SK-N-SH (cell line): ENCODE data around the gene FOXN4. TPM values are rescaled to one million over a fixed set of nuclear protein-coding genes. Genes with fewer than 3 reads are reported as not detected.

Experiments
- CTCF ChIA-PET: fragments of 300-600, 350-600 bp; formaldehyde crosslinking; extraction: SDS; loops from one replicate; lab custom pipeline; 2021; lab: Yijun Ruan, JAX
- POLR2A ChIA-PET: fragments of 350-600 bp; sonication (Branson Sonifier 250); formaldehyde crosslinking; extraction: SDS; loops from one replicate; lab custom pipeline; 2020; ENCODE audit warnings: antibody characterized with exemption, inconsistent platforms; lab: Yijun Ruan, JAX
- DNase-seq: peaks from one replicate; pipeline ENCODE4 v3.0.0; 2012
- H2AFZ ChIP-seq: fragments of 200-600 bp; sonication (generic); 2 replicates; pipeline ENCODE4 v1.8.1; 2016; ENCODE audit warnings: antibody characterized with exemption, mild to moderate bottlenecking, low read depth
- H3F3A ChIP-seq: fragments of 200-600 bp; sonication (generic); replicated peaks from 2 replicates; pipeline ENCODE3; 2016; ENCODE audit warnings: antibody characterized with exemption, mild to moderate bottlenecking; ENCODE audit not compliant: insufficient read depth
- H3K27ac ChIP-seq, 2 experiments: fragments of 200-500 bp in 1 of 2; fragments of 200-600 bp in 1 of 2; sonication (Bioruptor generic) in 1 of 2; sonication (generic), shearing (Covaris generic) in 1 of 2; 2 replicates each; pipeline versions ENCODE4 v1.5.1 to v1.6.1; 2014 to 2016; ENCODE audit warnings: low read depth in 2 of 2, inconsistent platforms in 1 of 2, low read length in 1 of 2, mild to moderate bottlenecking in 1 of 2, mixed read lengths in 1 of 2
- H3K27me3 ChIP-seq: fragments of 200-600 bp; sonication (generic), shearing (Covaris generic); 2 replicates; pipeline ENCODE4 v1.6.1; 2016; ENCODE audit warnings: mixed run types; ENCODE audit not compliant: insufficient read depth
- H3K36me3 ChIP-seq, 2 experiments: fragments of 200-500 bp in 1 of 2; fragments of 200-600 bp in 1 of 2; sonication (Bioruptor generic) in 1 of 2; sonication (generic) in 1 of 2; replicated peaks in 1 of 2; 2 replicates each; pipeline versions ENCODE3 to v1.5.1; 2014 to 2016; ENCODE audit warnings: low read length in 1 of 2, mild to moderate bottlenecking in 1 of 2; ENCODE audit not compliant: insufficient read depth in 2 of 2, control insufficient read depth in 1 of 2
- H3K4me1 ChIP-seq, 2 experiments: fragments of 200-500 bp in 1 of 2; fragments of 200-600 bp in 1 of 2; sonication (Bioruptor generic) in 1 of 2; sonication (generic), shearing (Covaris generic) in 1 of 2; 2 replicates each; pipeline versions ENCODE4 v1.5.1 to v1.6.1; 2014 to 2016; ENCODE audit warnings: low read depth in 1 of 2, low read length in 1 of 2, mixed run types in 1 of 2; ENCODE audit not compliant: insufficient read depth in 2 of 2, control insufficient read depth in 1 of 2
- H3K4me2 ChIP-seq: fragments of 200-600 bp; sonication (generic), shearing (Covaris generic); 2 replicates; pipeline ENCODE4 v1.6.1; 2017; ENCODE audit warnings: mixed run types
- H3K4me3 ChIP-seq, 2 experiments: fragments of 200-500 bp in 1 of 2; fragments of 200-600 bp in 1 of 2; sonication (Bioruptor generic) in 1 of 2; sonication (generic), shearing (Covaris generic) in 1 of 2; 2 replicates each; pipeline versions ENCODE4 v1.5.1 to v1.8.1; 2014 to 2016; ENCODE audit warnings: low read depth in 2 of 2, inconsistent platforms in 1 of 2, low read length in 1 of 2, mild to moderate bottlenecking in 1 of 2, mixed read lengths in 1 of 2, moderate library complexity in 1 of 2
- H3K79me2 ChIP-seq: fragments of 200-600 bp; sonication (generic); 2 replicates; pipeline ENCODE4 v1.8.1; 2017; ENCODE audit warnings: mild to moderate bottlenecking; ENCODE audit not compliant: insufficient read depth
- H3K9ac ChIP-seq: fragments of 200-600 bp; sonication (generic); 2 replicates; pipeline ENCODE4 v1.6.1; 2017; ENCODE audit warnings: mixed run types
- H3K9me2 ChIP-seq: fragments of 200-600 bp; sonication (generic); 2 replicates; pipeline ENCODE4 v1.6.1; 2017; ENCODE audit warnings: mixed run types
- H3K9me3 ChIP-seq: fragments of 200-600 bp; sonication (generic); 2 replicates; pipeline ENCODE4 v1.6.1; 2017; ENCODE audit warnings: mixed run types, mild to moderate bottlenecking, moderate library complexity
- H4K20me1 ChIP-seq: fragments of 200-600 bp; sonication (generic); 2 replicates; pipeline ENCODE4 v1.6.1; 2017; ENCODE audit warnings: mild to moderate bottlenecking, mixed run types; ENCODE audit not compliant: insufficient read depth
- CHD2 ChIP-seq: fragments of 150-350 bp; IDR thresholded peaks from 2 replicates; pipeline ENCODE4 v1.6.1; 2018; ENCODE audit warnings: low read length; ENCODE audit not compliant: partially characterized antibody
- CTCF ChIP-seq: fragments of 200-600 bp; sonication (generic); IDR thresholded peaks from 2 replicates; pipeline ENCODE4 v1.6.1; 2017; ENCODE audit warnings: antibody characterized with exemption, mild to moderate bottlenecking, moderate library complexity
- ELF1 ChIP-seq: IDR thresholded peaks from 2 replicates; pipeline ENCODE4 v1.4.0; 2012
- EZH2phosphoT487 ChIP-seq: fragments of 200-600 bp; sonication (generic); IDR thresholded peaks from 2 replicates; pipeline ENCODE4 v1.6.1; 2017; ENCODE audit warnings: low read depth, mixed run types, mild to moderate bottlenecking, antibody characterized with exemption, moderate library complexity, borderline replicate concordance
- FOSL2 ChIP-seq: IDR thresholded peaks from 2 replicates; pipeline ENCODE4 v1.4.0; 2012; ENCODE audit warnings: low read depth, mild to moderate bottlenecking, moderate library complexity, borderline replicate concordance
- FOXJ3 ChIP-seq: sonication (generic); formaldehyde crosslinking; IDR thresholded peaks from 2 replicates; pipeline ENCODE4 v1.5.1; 2020; ENCODE audit warnings: mild to moderate bottlenecking, missing genetic modification reagents
- GATA2 ChIP-seq: sonication (generic); formaldehyde crosslinking; IDR thresholded peaks from 2 replicates; pipeline ENCODE4 v1.5.0; 2020; ENCODE audit warnings: mild to moderate bottlenecking, missing genetic modification reagents
- JUND ChIP-seq: IDR thresholded peaks from 2 replicates; pipeline ENCODE4 v1.4.0; 2012
- MAX ChIP-seq: IDR thresholded peaks from 2 replicates; pipeline ENCODE4 v1.4.0; 2012; ENCODE audit warnings: low read depth
- MEF2A ChIP-seq: IDR thresholded peaks from 2 replicates; pipeline ENCODE4 v1.4.0; 2012; ENCODE audit warnings: low read depth, borderline replicate concordance
- MXI1 ChIP-seq: IDR thresholded peaks from 2 replicates; pipeline ENCODE4 v1.6.1; 2012; ENCODE audit warnings: mild to moderate bottlenecking, low read depth, low read length, improper control_type of control experiment
- RAD21 ChIP-seq: IDR thresholded peaks from 2 replicates; pipeline ENCODE4 v1.6.1; 2012; ENCODE audit warnings: mild to moderate bottlenecking, low read length
- SMC3 ChIP-seq: IDR thresholded peaks from 2 replicates; pipeline ENCODE4 v1.6.1; 2012; ENCODE audit warnings: low read depth, low read length, improper control_type of control experiment
- TAF1 ChIP-seq: IDR thresholded peaks from 2 replicates; pipeline ENCODE4 v1.6.1; 2012; ENCODE audit warnings: low read depth, mild to moderate bottlenecking, low read length, moderate library complexity, borderline replicate concordance
- TCF12 ChIP-seq: IDR thresholded peaks from 2 replicates; pipeline ENCODE4 v1.4.0; 2012
- TEAD4 ChIP-seq: IDR thresholded peaks from 2 replicates; pipeline ENCODE4 v1.4.0; 2012; ENCODE audit warnings: mild to moderate bottlenecking, borderline replicate concordance; ENCODE audit not compliant: insufficient read depth
- USF2 ChIP-seq: fragments of 150-350 bp; IDR thresholded peaks from 2 replicates; pipeline ENCODE4 v1.6.1; 2017; ENCODE audit warnings: antibody characterized with exemption, low read length, low read depth, borderline replicate concordance
- YY1 ChIP-seq: IDR thresholded peaks from 2 replicates; pipeline ENCODE4 v1.4.0; 2012; ENCODE audit warnings: low read depth, mild to moderate bottlenecking
- whole genome bisulfite sequencing: methylation state at CpG from one replicate; pipeline ENCODE4 v1.1.6; 2017; ENCODE audit warnings: low lambda C conversion rate; 5-methylcytosine and 5-hydroxymethylcytosine counted together
- polyA plus RNA-seq, 3 experiments: library from polyadenylated mRNA; depleted of rRNA; stranded (reverse); fragments of >200 nt; gene quantifications; 2 replicates each; pipeline ENCODE4 v1.2.3, GENCODE V29; 2012
- TF ChIP-seq, protein P1 (sequence below): IDR thresholded peaks from 2 replicates; pipeline ENCODE4 v1.6.1; 2012; ENCODE audit warnings: mild to moderate bottlenecking, low read depth, low read length, moderate library complexity
- TF ChIP-seq, protein P2 (sequence below): IDR thresholded peaks from 2 replicates; pipeline ENCODE4 v1.4.0; 2012; ENCODE audit warnings: low read depth, borderline replicate concordance

The FOXN4 gene
- polyA plus RNA-seq, 1 of the 3 experiments (the other 2 are of a cell fraction): 0.10 TPM

- DNase-seq: no peak
- POLR2A ChIA-PET: no interaction called here
- CTCF ChIA-PET: interaction anchor here (1.3 kb wide), 1 partner anchor 98 kb away, joined by 3 read pairs; no protein-coding TSS in a partner anchor
Observed at GRCh38 chr12:109296431-109296830, 12.7 kb downstream of the FOXN4 start.

More at GRCh38 chr12:109296431-109296830, 12.7 kb downstream of the FOXN4 start:
- Histone ChIP-seq H3K4me1 (peaks cover 0 to 12% of the 10 kb centered on the region in 2 experiments; a peak in 1 of 4 replicates), H3F3A (no peaks in the 10 kb centered on the region), H2AFZ (no peak overlapping the region), H3K9me2 (no peaks in the 10 kb centered on the region), H3K4me2 (no peak overlapping the region), H3K27me3 (no peaks in the 10 kb centered on the region), H4K20me1 (no peaks in the 10 kb centered on the region), H3K79me2 (no peaks in the 10 kb centered on the region), H3K27ac (no peak overlapping the region), H3K4me3 (no peak overlapping the region), H3K36me3 (no peaks in the 10 kb centered on the region), H3K9me3 (no peaks in the 10 kb centered on the region), H3K9ac (no peak overlapping the region)
- WGBS: 31% methylated on average over 3 of the region's 3 CpGs
- TF ChIP-seq FOSL2: no peak
- TF ChIP-seq FOXJ3: no peak
- no peak for TF ChIP-seq YY1
- no peak for TF ChIP-seq GATA2 (CRISPR knock-in tag)
- no peak for TF ChIP-seq ELF1
- TF ChIP-seq TAF1: no peak
- TF ChIP-seq, protein P1, sequence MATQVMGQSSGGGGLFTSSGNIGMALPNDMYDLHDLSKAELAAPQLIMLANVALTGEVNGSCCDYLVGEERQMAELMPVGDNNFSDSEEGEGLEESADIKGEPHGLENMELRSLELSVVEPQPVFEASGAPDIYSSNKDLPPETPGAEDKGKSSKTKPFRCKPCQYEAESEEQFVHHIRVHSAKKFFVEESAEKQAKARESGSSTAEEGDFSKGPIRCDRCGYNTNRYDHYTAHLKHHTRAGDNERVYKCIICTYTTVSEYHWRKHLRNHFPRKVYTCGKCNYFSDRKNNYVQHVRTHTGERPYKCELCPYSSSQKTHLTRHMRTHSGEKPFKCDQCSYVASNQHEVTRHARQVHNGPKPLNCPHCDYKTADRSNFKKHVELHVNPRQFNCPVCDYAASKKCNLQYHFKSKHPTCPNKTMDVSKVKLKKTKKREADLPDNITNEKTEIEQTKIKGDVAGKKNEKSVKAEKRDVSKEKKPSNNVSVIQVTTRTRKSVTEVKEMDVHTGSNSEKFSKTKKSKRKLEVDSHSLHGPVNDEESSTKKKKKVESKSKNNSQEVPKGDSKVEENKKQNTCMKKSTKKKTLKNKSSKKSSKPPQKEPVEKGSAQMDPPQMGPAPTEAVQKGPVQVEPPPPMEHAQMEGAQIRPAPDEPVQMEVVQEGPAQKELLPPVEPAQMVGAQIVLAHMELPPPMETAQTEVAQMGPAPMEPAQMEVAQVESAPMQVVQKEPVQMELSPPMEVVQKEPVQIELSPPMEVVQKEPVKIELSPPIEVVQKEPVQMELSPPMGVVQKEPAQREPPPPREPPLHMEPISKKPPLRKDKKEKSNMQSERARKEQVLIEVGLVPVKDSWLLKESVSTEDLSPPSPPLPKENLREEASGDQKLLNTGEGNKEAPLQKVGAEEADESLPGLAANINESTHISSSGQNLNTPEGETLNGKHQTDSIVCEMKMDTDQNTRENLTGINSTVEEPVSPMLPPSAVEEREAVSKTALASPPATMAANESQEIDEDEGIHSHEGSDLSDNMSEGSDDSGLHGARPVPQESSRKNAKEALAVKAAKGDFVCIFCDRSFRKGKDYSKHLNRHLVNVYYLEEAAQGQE: no peak
- TF ChIP-seq TCF12: no peak
- TF ChIP-seq JUND: no peak
- TF ChIP-seq TEAD4: no peak
- no peak for TF ChIP-seq RAD21
- no peak for TF ChIP-seq CTCF
- TF ChIP-seq SMC3: no peak
- TF ChIP-seq USF2: no peak
- no peak for TF ChIP-seq CHD2
- TF ChIP-seq, protein P2, sequence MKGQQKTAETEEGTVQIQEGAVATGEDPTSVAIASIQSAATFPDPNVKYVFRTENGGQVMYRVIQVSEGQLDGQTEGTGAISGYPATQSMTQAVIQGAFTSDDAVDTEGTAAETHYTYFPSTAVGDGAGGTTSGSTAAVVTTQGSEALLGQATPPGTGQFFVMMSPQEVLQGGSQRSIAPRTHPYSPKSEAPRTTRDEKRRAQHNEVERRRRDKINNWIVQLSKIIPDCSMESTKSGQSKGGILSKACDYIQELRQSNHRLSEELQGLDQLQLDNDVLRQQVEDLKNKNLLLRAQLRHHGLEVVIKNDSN: no peak
- no peak for TF ChIP-seq MXI1
- TF ChIP-seq MAX: no peak
- TF ChIP-seq EZH2phosphoT487: no peak
- TF ChIP-seq MEF2A: no peak
